Body of pancreas (tissue), 4 donors: ENCODE results near the gene SLC41A3. TPM values are rescaled to one million over a fixed set of nuclear protein-coding genes. Genes with fewer than 3 reads are reported as not detected.

Source experiments
- ATAC-seq: fragments of 150-250 bp; one replicate; pipeline ENCODE4 v1.9.1; 2016
- DNase-seq, 4 donors: peaks; one replicate each; pipeline ENCODE4 v3.0.0-alpha.2; 2019
- H3K27ac ChIP-seq, 4 donors: fragments of 200-600 bp; sonication (generic); 1 replicate in 3 of 4; 2 replicates in 1 of 4; pipeline versions ENCODE4 v1.5.1 to v1.6.1; 2016 to 2019; ENCODE audit warnings: mild to moderate bottlenecking in 1 of 4, mixed read lengths in 1 of 4, moderate library complexity in 1 of 4
- H3K27me3 ChIP-seq, 2 donors: fragments of 200-600 bp; sonication (generic); one replicate each; pipeline ENCODE4 v1.6.0; 2016; ENCODE audit warnings: mild to moderate bottlenecking in 1 of 2
- H3K36me3 ChIP-seq, 2 donors: fragments of 200-600 bp; sonication (generic); replicated peaks in 1 of 2; 2 replicates each; pipeline ENCODE4 v1.5.1; 2016; ENCODE audit warnings: low read depth in 2 of 2; ENCODE audit not compliant: insufficient read depth in 1 of 2
- H3K4me1 ChIP-seq: fragments of 200-600 bp; sonication (generic); one replicate; pipeline ENCODE4 v1.6.0; 2016
- H3K4me3 ChIP-seq, 2 donors: fragments of 200-600 bp; sonication (generic); 1 replicate in 1 of 2; 2 replicates in 1 of 2; pipeline ENCODE4 v1.5.1; 2016 to 2019
- H3K9me3 ChIP-seq, 3 donors: fragments of 200-600 bp; sonication (generic); 1 replicate in 2 of 3; 2 replicates in 1 of 3; pipeline ENCODE4 v1.5.1; 2016
- POLR2A ChIP-seq, 3 donors: fragments of 450-650 bp; IDR thresholded peaks; one replicate each; pipeline ENCODE4 v1.6.1; 2016; ENCODE audit warnings: antibody characterized with exemption in 3 of 3, mild to moderate bottlenecking in 2 of 3
- WGBS, 2 donors: methylation state at CpG; one replicate each; pipeline ENCODE4 v1.1.5; 2017; 5-methylcytosine and 5-hydroxymethylcytosine counted together
- intact Hi-C: fragments of 100-400 bp; cut with DNase I; formaldehyde crosslinking; loops from one replicate; pipeline ENCODE4 v1.15.1; 2023
- total RNA-seq, 2 donors: library from RNA; depleted of rRNA; stranded (reverse); fragments of >200 nt; gene quantifications; one replicate each; pipeline ENCODE4 v1.1.0, GENCODE V29; 2016
- TF ChIP-seq, protein P1 (sequence below), 7 experiments: fragments of 450-650 bp in 4 of 7; fragments of 200-600 bp in 3 of 7; sonication (generic) in 3 of 7; IDR thresholded peaks; one replicate each; pipeline ENCODE4 v1.5.1; 2016 to 2019; ENCODE audit warnings: antibody characterized with exemption in 7 of 7

The SLC41A3 gene
- 10 to 100 TPM; 27.4 to 41.0 TPM for total RNA-seq

DNA sequence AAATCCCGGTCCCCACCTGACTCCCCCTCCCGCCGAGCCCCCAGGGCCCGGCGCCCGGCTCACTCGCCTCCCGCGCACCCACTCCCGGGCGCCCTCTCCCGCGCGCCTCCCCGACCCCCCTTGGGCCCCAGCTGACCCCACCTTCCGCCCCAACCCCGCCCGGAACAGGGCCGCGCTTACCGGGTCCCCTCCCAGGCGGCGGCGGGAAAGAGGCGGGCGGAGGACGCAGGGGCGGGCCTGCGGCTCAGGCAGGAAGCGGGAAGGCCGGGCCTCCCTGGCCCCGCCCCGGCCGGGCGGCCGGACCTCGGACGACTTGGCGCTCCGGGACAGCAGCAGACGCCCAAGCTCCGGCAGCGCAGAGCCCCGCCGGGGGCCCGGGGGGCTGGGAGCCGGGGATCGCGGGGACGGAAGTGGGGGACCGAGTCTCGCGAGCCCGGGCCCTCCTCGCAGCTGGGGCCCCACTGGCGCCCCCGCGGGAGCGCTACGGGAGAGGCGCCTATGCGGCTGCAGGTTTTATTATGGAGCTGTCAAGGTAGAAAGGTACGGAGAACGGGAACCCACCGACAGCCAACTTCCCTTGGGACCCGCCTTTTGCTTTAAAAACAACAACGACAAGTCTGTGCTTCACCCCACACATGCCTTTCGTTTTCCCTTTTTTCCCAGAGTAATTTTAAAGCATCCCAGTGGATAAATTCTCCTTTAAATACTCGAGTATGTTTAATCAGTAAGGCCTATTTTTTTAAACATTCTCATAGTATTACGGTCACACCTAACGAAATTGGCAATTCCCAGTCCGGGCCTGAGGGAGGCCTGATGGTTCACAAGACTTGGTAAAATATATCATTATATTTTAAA, at the start of gene SLC41A3:
Gene SLC41A3 (minus strand): TSS at position 212 of the 855 bp plus-strand sequence. CDS start 15,905 bp downstream, outside the sequence.
- H3K27ac ChIP-seq = peak within 1 kb of the TSS; percentile 87 to 93 (median 90)

DNA sequence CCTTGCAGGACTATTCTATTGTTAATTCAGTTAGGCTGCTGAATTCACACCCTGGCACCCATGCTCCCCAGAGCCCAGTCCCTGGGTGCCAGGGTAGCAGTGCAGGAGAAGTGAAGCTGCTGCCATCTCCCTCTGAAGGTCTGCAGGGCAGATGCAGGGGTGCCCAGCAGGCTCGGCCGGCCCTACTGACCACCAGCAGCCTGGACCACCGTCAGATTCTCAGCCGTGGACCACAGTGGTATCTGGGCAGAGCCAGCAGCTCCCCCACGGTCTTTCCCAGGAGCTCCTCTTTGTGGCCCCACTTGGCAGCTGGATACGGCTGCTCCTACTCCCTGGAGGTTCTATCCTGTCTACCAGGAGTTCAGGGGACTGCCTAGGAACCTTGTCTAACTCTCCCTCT, 49.7 kb upstream of the SLC41A3 start:
- WGBS, 2 donors = 42 to 56% methylated on average over 4 to 6 of the region's 6 CpGs
- Histone ChIP-seq H3K27me3 (no peaks in the 10 kb centered on the region), H3K36me3 (no peaks in the 10 kb centered on the region), H3K4me1 (peaks cover 16% of the 10 kb centered on the region), H3K9me3 (no peaks in the 10 kb centered on the region), H3K27ac (no peak overlapping the region), H3K4me3 (no peak overlapping the region)
- no peak for TF ChIP-seq POLR2A (IDR thresholded peaks at IDR 0.05)
- TF ChIP-seq, protein P1, sequence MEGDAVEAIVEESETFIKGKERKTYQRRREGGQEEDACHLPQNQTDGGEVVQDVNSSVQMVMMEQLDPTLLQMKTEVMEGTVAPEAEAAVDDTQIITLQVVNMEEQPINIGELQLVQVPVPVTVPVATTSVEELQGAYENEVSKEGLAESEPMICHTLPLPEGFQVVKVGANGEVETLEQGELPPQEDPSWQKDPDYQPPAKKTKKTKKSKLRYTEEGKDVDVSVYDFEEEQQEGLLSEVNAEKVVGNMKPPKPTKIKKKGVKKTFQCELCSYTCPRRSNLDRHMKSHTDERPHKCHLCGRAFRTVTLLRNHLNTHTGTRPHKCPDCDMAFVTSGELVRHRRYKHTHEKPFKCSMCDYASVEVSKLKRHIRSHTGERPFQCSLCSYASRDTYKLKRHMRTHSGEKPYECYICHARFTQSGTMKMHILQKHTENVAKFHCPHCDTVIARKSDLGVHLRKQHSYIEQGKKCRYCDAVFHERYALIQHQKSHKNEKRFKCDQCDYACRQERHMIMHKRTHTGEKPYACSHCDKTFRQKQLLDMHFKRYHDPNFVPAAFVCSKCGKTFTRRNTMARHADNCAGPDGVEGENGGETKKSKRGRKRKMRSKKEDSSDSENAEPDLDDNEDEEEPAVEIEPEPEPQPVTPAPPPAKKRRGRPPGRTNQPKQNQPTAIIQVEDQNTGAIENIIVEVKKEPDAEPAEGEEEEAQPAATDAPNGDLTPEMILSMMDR (IDR thresholded peaks at IDR 0.05) = no peak
- ATAC-seq = no peak
- intact Hi-C loops = loop anchor here (5.0 kb wide), 2 partner anchors 69 to 259 kb away; partner anchors contain the start of gene CFAP100
- DNase-seq = peak; percentile 1 to 10 (median 6)

More for the DNA sequence above, at the start of gene SLC41A3:
- Histone ChIP-seq H3K36me3 (no peaks in the 10 kb centered on the region), H3K4me1 (peaks cover 16% of the 10 kb centered on the region), H3K4me3 (peak within 1 kb of the TSS; percentile 79 to 84), H3K27me3 (no peaks in the 10 kb centered on the region), H3K9me3 (no peaks in the 10 kb centered on the region)
- ATAC-seq = peak; percentile 94
- intact Hi-C loops = no loop called here
- peak; percentile 62 to 70 (median 68) for TF ChIP-seq POLR2A (IDR thresholded peaks at IDR 0.05)
- TF ChIP-seq, protein P1 (IDR thresholded peaks at IDR 0.05) = peak in 6 of 7 experiments; percentile 23 to 48 (median 37)
- DNase-seq = peak; percentile 88 to 91 (median 90)
- WGBS, 2 donors = 0 to 1% methylated on average over 28 to 56 of the region's 72 CpGs

GRCh38 chr3:126132751-126133511, 49.0 kb upstream of the SLC41A3 start:
- Histone ChIP-seq H3K27me3 (no peaks in the 10 kb centered on the region), H3K4me1 (peaks cover 16% of the 10 kb centered on the region), H3K27ac (no peak overlapping the region), H3K36me3 (no peaks in the 10 kb centered on the region), H3K4me3 (no peak overlapping the region), H3K9me3 (no peaks in the 10 kb centered on the region)
- 74 to 79% methylated on average over 14 of the region's 14 CpGs for WGBS, 2 donors
- ATAC-seq (no peak), DNase-seq (peak; percentile 1 to 7 (median 4))
- intact Hi-C loops = loop anchor here (5.0 kb wide), 2 partner anchors 69 to 259 kb away; partner anchors contain the start of gene CFAP100
- TF ChIP-seq POLR2A (IDR thresholded peaks at IDR 0.05) = no peak
- TF ChIP-seq, protein P1 (IDR thresholded peaks at IDR 0.05) = no peak

DNA sequence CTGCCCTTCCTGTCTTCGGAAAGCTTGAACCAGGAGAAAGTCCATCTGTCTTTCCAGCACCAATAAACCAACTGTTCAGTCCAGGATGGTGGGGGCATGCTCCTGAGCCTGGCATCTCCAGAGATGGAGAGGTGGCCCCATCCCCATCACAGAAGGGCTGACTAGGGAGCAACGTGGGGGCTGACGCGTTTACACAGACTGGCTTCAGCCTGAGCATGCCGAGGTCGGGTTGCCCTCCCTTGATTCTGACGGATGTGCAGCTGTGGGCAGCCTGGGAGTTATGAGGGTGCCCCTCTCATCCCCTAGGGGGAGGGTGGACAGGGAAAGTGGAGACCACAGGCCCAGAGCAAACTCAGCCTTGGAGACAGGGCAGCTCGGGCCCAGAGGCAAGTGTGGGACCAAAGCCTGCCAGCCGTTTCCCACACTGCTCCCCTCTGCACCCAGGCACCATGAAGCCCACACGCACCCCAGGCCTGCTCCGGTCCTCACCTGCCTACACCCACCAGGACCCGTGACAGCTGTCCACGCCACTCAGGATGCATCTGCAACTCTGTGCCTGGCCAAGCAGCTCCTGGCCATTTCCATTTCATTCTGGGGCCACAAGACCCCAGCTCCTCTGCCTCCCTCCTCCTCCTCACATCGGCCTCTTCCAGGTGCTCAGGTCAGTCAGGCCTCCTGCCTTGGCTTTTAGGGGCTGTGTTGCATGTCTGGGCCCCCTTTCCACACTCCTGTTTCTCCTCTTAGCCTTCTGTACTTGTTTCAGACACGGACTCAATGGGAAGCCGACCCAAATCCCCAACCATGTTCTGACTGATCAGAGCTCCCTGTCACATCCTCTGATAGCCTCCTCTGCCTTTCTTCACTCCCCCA, 48.2 kb upstream of the SLC41A3 start:
- WGBS, 2 donors = 75 to 79% methylated on average over 15 to 16 of the region's 16 CpGs
- DNase-seq = peak; percentile 1 to 9 (median 6)
- no peaks in the 10 kb centered on the region for H3K27me3 ChIP-seq
- H3K9me3 ChIP-seq = no peaks in the 10 kb centered on the region
- no peaks in the 10 kb centered on the region for H3K36me3 ChIP-seq
- no peak for ATAC-seq
- peaks cover 16% of the 10 kb centered on the region for H3K4me1 ChIP-seq
- H3K4me3 ChIP-seq = no peak overlapping the region
- intact Hi-C loops = loop anchor here (5.0 kb wide), 2 partner anchors 70 to 260 kb away; partner anchors contain the start of gene CFAP100
- no peak for TF ChIP-seq POLR2A (IDR thresholded peaks at IDR 0.05)
- TF ChIP-seq, protein P1 (IDR thresholded peaks at IDR 0.05) = no peak
- no peak overlapping the region for H3K27ac ChIP-seq
